Mesendoderm (in vitro differentiated cells): ENCODE measurements around the gene NPPA.
A peak's percentile ranks its signal among the peaks of the same experiment; 100 is the strongest.

Experiments
- DNase-seq: peaks from one replicate; pipeline ENCODE4 v3.0.0; 2013
- H2AK5ac ChIP-seq: 2 replicates; pipeline ENCODE4 v1.6.1; 2013; ENCODE audit warnings: low read length, inconsistent platforms
- H2BK120ac ChIP-seq: 2 replicates; pipeline ENCODE4 v1.6.1; 2013; ENCODE audit warnings: low read depth, mild to moderate bottlenecking, low read length, moderate library complexity, mixed read lengths
- H2BK15ac ChIP-seq: replicated peaks from 2 replicates; pipeline ENCODE4 v1.6.1; 2013; ENCODE audit warnings: low read depth, mild to moderate bottlenecking, moderate library complexity
- H2BK5ac ChIP-seq: 2 replicates; pipeline ENCODE4 v1.6.1; 2013; ENCODE audit warnings: low read length, inconsistent platforms
- H3K18ac ChIP-seq: 2 replicates; pipeline ENCODE4 v1.6.1; 2013; ENCODE audit warnings: mild to moderate bottlenecking, low read length, mixed read lengths
- H3K23ac ChIP-seq: one replicate; pipeline ENCODE4 v1.6.1; 2013; ENCODE audit warnings: low read length
- H3K27ac ChIP-seq: 2 replicates; pipeline ENCODE4 v1.5.1; 2013; ENCODE audit warnings: low read depth, mild to moderate bottlenecking, inconsistent platforms, low read length, moderate library complexity
- H3K27me3 ChIP-seq: 2 replicates; pipeline ENCODE4 v1.6.1; 2013; ENCODE audit warnings: low read length, control low read depth, mild to moderate bottlenecking, inconsistent platforms; ENCODE audit not compliant: insufficient read depth, poor library complexity
- H3K36me3 ChIP-seq: 2 replicates; pipeline ENCODE4 v1.6.1; 2013; ENCODE audit warnings: low read length, inconsistent platforms; ENCODE audit not compliant: control insufficient read depth, insufficient read depth
- H3K4ac ChIP-seq: one replicate; pipeline ENCODE4 v1.6.1; 2013; ENCODE audit warnings: low read depth, mild to moderate bottlenecking, low read length, moderate library complexity
- H3K4me1 ChIP-seq: 2 replicates; pipeline ENCODE4 v1.6.1; 2013; ENCODE audit warnings: low read depth, low read length, inconsistent platforms; ENCODE audit not compliant: control insufficient read depth
- H3K4me2 ChIP-seq: 2 replicates; pipeline ENCODE4 v1.6.1; 2013; ENCODE audit warnings: low read length
- H3K4me3 ChIP-seq: 2 replicates; pipeline ENCODE4 v1.5.1; 2013; ENCODE audit warnings: mild to moderate bottlenecking, low read length
- H3K56ac ChIP-seq: one replicate; pipeline ENCODE4 v1.6.1; 2013; ENCODE audit warnings: low read length
- H3K79me1 ChIP-seq: 2 replicates; pipeline ENCODE4 v1.6.1; 2013; ENCODE audit warnings: low read length, inconsistent platforms
- H3K79me2 ChIP-seq: 2 replicates; pipeline ENCODE4 v1.6.1; 2013; ENCODE audit warnings: mild to moderate bottlenecking, low read length; ENCODE audit not compliant: control insufficient read depth, insufficient read depth
- H3K9ac ChIP-seq: 2 replicates; pipeline ENCODE4 v1.6.1; 2013; ENCODE audit warnings: low read length, inconsistent platforms
- H4K5ac ChIP-seq: one replicate; pipeline ENCODE4 v1.6.1; 2013; ENCODE audit warnings: low read length
- H4K8ac ChIP-seq: one replicate; pipeline ENCODE4 v1.6.1; 2013; ENCODE audit warnings: low read depth, mild to moderate bottlenecking, control low read depth, low read length, moderate library complexity
- WGBS: extraction: QIAGEN DNeasy Blood & Tissue Kit; methylation state at CpG from one replicate; pipeline ENCODE4 v1.1.7; 2013; ENCODE audit warnings: low lambda C conversion rate, missing lambda C conversion rate; ENCODE audit not compliant: insufficient coverage; ENCODE audit errors: extremely low coverage; 5-methylcytosine and 5-hydroxymethylcytosine counted together

Gene NPPA

GRCh38 chr1:11888206-11888876 is 40.8 kb upstream of the NPPA start:
- H3K79me2 ChIP-seq: no peaks in the 10 kb centered on the region
- H3K4me1 ChIP-seq: peaks cover under 1% of the 10 kb centered on the region

GRCh38 chr1:11887666-11888007 is 40.1 kb upstream of the NPPA start:
- Histone ChIP-seq H3K4me1 (peaks cover 7% of the 10 kb centered on the region), H2AK5ac (no peak overlapping the region), H3K79me2 (no peaks in the 10 kb centered on the region), H3K56ac (no peak overlapping the region), H3K9ac (no peak overlapping the region), H2BK15ac (no peak overlapping the region), H4K8ac (no peak overlapping the region), H3K4me2 (no peak overlapping the region), H3K27ac (no peak overlapping the region), H3K23ac (no peak overlapping the region), H3K27me3 (no peaks in the 10 kb centered on the region), H3K18ac (no peak overlapping the region), H3K4ac (no peak overlapping the region), H4K5ac (no peak overlapping the region), H2BK120ac (no peak overlapping the region), H3K79me1 (no peaks in the 10 kb centered on the region), H2BK5ac (no peak overlapping the region), H3K36me3 (no peaks in the 10 kb centered on the region), H3K4me3 (no peak overlapping the region)
- no peak for DNase-seq
- no CpG with 5 or more reads among the region's 7 CpGs for WGBS

More at GRCh38 chr1:11888206-11888876, 40.8 kb upstream of the NPPA start:
- H3K9ac ChIP-seq: no peak overlapping the region
- no peaks in the 10 kb centered on the region for H3K27me3 ChIP-seq
- no peak overlapping the region for H3K18ac ChIP-seq
- H3K36me3 ChIP-seq: no peaks in the 10 kb centered on the region
- H3K27ac ChIP-seq: no peak overlapping the region
- no peak for DNase-seq
- H4K8ac ChIP-seq: no peak overlapping the region
- H3K4me2 ChIP-seq: no peak overlapping the region
- no peaks in the 10 kb centered on the region for H3K79me1 ChIP-seq
- H2AK5ac ChIP-seq: no peak overlapping the region
- H4K5ac ChIP-seq: no peak overlapping the region
- no peak overlapping the region for H2BK15ac ChIP-seq
- H3K23ac ChIP-seq: no peak overlapping the region
- H2BK5ac ChIP-seq: no peak overlapping the region
- no peak overlapping the region for H3K4ac ChIP-seq
- WGBS: no CpG with 5 or more reads among the region's 15 CpGs
- no peak overlapping the region for H2BK120ac ChIP-seq
- peak overlapping the region; percentile 42 for H3K56ac ChIP-seq
- H3K4me3 ChIP-seq: no peak overlapping the region

GRCh38 chr1:11886986-11887665 is 39.5 kb upstream of the NPPA start:
- Histone ChIP-seq H2BK15ac (no peak overlapping the region), H3K27me3 (no peaks in the 10 kb centered on the region), H2BK120ac (no peak overlapping the region), H3K4ac (no peak overlapping the region), H3K4me3 (no peak overlapping the region), H3K18ac (no peak overlapping the region), H3K79me2 (no peaks in the 10 kb centered on the region), H2BK5ac (no peak overlapping the region), H3K9ac (no peak overlapping the region), H4K8ac (no peak overlapping the region), H3K4me2 (no peak overlapping the region), H3K36me3 (no peaks in the 10 kb centered on the region), H3K23ac (no peak overlapping the region), H3K27ac (no peak overlapping the region), H4K5ac (no peak overlapping the region), H3K4me1 (peaks cover 8% of the 10 kb centered on the region), H2AK5ac (no peak overlapping the region), H3K79me1 (no peaks in the 10 kb centered on the region), H3K56ac (no peak overlapping the region)
- DNase-seq: no peak
- WGBS: no CpG with 5 or more reads among the region's 19 CpGs

- no peak overlapping the region for H3K56ac ChIP-seq
- H3K27ac ChIP-seq: no peak overlapping the region
- no CpG with 5 or more reads among the region's 6 CpGs for WGBS
- no peaks in the 10 kb centered on the region for H3K36me3 ChIP-seq
- H3K9ac ChIP-seq: no peak overlapping the region
- H2AK5ac ChIP-seq: no peak overlapping the region
- H3K79me2 ChIP-seq: no peaks in the 10 kb centered on the region
- DNase-seq: no peak
- H3K79me1 ChIP-seq: no peaks in the 10 kb centered on the region
- H4K8ac ChIP-seq: no peak overlapping the region
- H3K27me3 ChIP-seq: no peaks in the 10 kb centered on the region
- H4K5ac ChIP-seq: no peak overlapping the region
- H3K4me2 ChIP-seq: no peak overlapping the region
- H2BK5ac ChIP-seq: no peak overlapping the region
- no peak overlapping the region for H2BK120ac ChIP-seq
- peaks cover 8% of the 10 kb centered on the region for H3K4me1 ChIP-seq
- no peak overlapping the region for H2BK15ac ChIP-seq
- no peak overlapping the region for H3K23ac ChIP-seq
- H3K4me3 ChIP-seq: no peak overlapping the region
- H3K18ac ChIP-seq: no peak overlapping the region
- no peak overlapping the region for H3K4ac ChIP-seq
Observed at GRCh38 chr1:11885916-11886315, 38.3 kb upstream of the NPPA start.

- no peak overlapping the region for H2BK15ac ChIP-seq
- H3K27ac ChIP-seq: no peak overlapping the region
- no peak overlapping the region for H3K23ac ChIP-seq
- no peak overlapping the region for H2AK5ac ChIP-seq
- H3K56ac ChIP-seq: peak overlapping the region; percentile 25
- DNase-seq: peak; percentile 95
- no peak overlapping the region for H3K4me3 ChIP-seq
- H2BK120ac ChIP-seq: no peak overlapping the region
- H3K79me2 ChIP-seq: no peaks in the 10 kb centered on the region
- H3K27me3 ChIP-seq: no peaks in the 10 kb centered on the region
- no peak overlapping the region for H3K18ac ChIP-seq
- no peak overlapping the region for H4K8ac ChIP-seq
- H3K4me2 ChIP-seq: no peak overlapping the region
- no peak overlapping the region for H3K9ac ChIP-seq
- H2BK5ac ChIP-seq: no peak overlapping the region
- peaks cover 8% of the 10 kb centered on the region for H3K4me1 ChIP-seq
- no peaks in the 10 kb centered on the region for H3K79me1 ChIP-seq
- no CpG with 5 or more reads among the region's 13 CpGs for WGBS
- no peaks in the 10 kb centered on the region for H3K36me3 ChIP-seq
- no peak overlapping the region for H3K4ac ChIP-seq
- H4K5ac ChIP-seq: no peak overlapping the region
Observed at GRCh38 chr1:11882814-11883538, 35.4 kb upstream of the NPPA start.
